A549 (cell line): ENCODE data around the gene PHF21A. TPM values are rescaled to one million over a fixed set of nuclear protein-coding genes. Genes with fewer than 3 reads are reported as not detected.

Source experiments
- ATAC-seq, 2 experiments: fragments of 200-7000 bp in 1 of 2; fragments of >200 bp in 1 of 2; cut with Nextera tagmentation in 1 of 2; cut with Tn5 transposase in 1 of 2; 3 replicates each; pipeline versions ENCODE4 v1.8.0 to v1.9.1; 2018 to 2020; ENCODE audit warnings: mild to moderate bottlenecking in 1 of 2, moderate library complexity in 1 of 2
- CTCF ChIA-PET: fragments of 300-600 bp; sonication (Branson Sonifier 250); formaldehyde crosslinking; extraction: SDS; loops from one replicate; lab custom pipeline; 2021; ENCODE audit warnings: antibody characterized with exemption, inconsistent platforms; lab: Yijun Ruan, JAX
- POLR2A ChIA-PET: fragments of 350-600 bp; formaldehyde crosslinking; extraction: SDS; loops from one replicate; lab custom pipeline; 2021; ENCODE audit warnings: antibody characterized with exemption, inconsistent platforms; lab: Yijun Ruan, JAX
- DNase-seq, 2 experiments: peaks; one replicate each; pipeline versions ENCODE4 v3.0.0 to v3.0.0-alpha.2; 2011 to 2016; ENCODE audit warnings: low read depth in 1 of 2, low spot score in 1 of 2
- FAIRE-seq: peaks from 2 replicates; lab custom pipeline; 2011; peaks lifted over from hg19 to GRCh38; lab: Jason Lieb, UNC
- H3K27ac ChIP-seq, 2 experiments: fragments of >200 bp; sonication (Bioruptor Twin); formaldehyde crosslinking; 3 replicates each; pipeline ENCODE4 v1.5.1; 2016 to 2017
- H3K4me1 ChIP-seq: fragments of >200 bp; sonication (Bioruptor Twin); formaldehyde crosslinking; 3 replicates; pipeline ENCODE4 v1.6.1; 2016
- H3K4me2 ChIP-seq: fragments of >200 bp; sonication (Bioruptor Twin); formaldehyde crosslinking; 3 replicates; pipeline ENCODE4 v1.6.1; 2016
- H3K4me3 ChIP-seq: fragments of >200 bp; sonication (Bioruptor Twin); formaldehyde crosslinking; 3 replicates; pipeline ENCODE4 v1.5.1; 2016
- H3K9me3 ChIP-seq: fragments of >200 bp; sonication (Bioruptor Twin); formaldehyde crosslinking; 3 replicates; pipeline ENCODE4 v1.6.1; 2016
- BHLHE40 ChIP-seq: IDR thresholded peaks from 2 replicates; pipeline ENCODE4 v1.6.1; 2012; ENCODE audit warnings: low read depth, low read length, inconsistent platforms
- CBX8 ChIP-seq: fragments of 200-600 bp; sonication (generic); IDR thresholded peaks from 2 replicates; pipeline ENCODE4 v1.6.1; 2016
- CEBPB ChIP-seq, 2 experiments: fragments of >200 bp in 1 of 2; sonication (Bioruptor Twin) in 1 of 2; formaldehyde crosslinking in 1 of 2; IDR thresholded peaks; 2 replicates each; pipeline ENCODE4 v1.6.1; 2012 to 2016
- CHD2 ChIP-seq: fragments of 150-350 bp; IDR thresholded peaks from 2 replicates; pipeline ENCODE4 v1.6.1; 2014; ENCODE audit warnings: low read length; ENCODE audit not compliant: partially characterized antibody
- CHD4 ChIP-seq: fragments of 200-600 bp; sonication (generic); IDR thresholded peaks from 2 replicates; pipeline ENCODE4 v1.6.1; 2016; ENCODE audit warnings: antibody characterized with exemption, mild to moderate bottlenecking, borderline replicate concordance
- EP300 ChIP-seq, 2 experiments: fragments of >200 bp; sonication (Bioruptor Twin); formaldehyde crosslinking; IDR thresholded peaks; 2 replicates in 1 of 2; 3 replicates in 1 of 2; pipeline ENCODE4 v1.6.1; 2016 to 2017
- FOSL2 ChIP-seq, 2 experiments: fragments of 450-650 bp in 1 of 2; fragments of >200 bp in 1 of 2; sonication (Bioruptor Twin) in 1 of 2; formaldehyde crosslinking; IDR thresholded peaks; 2 replicates each; pipeline versions ENCODE4 v1.5.0 to v1.6.1; 2016 to 2020; ENCODE audit warnings: mild to moderate bottlenecking in 1 of 2, moderate library complexity in 1 of 2
- HDAC2 ChIP-seq: fragments of 200-600 bp; sonication (generic); IDR thresholded peaks from 2 replicates; pipeline ENCODE4 v1.6.1; 2016
- HEYL ChIP-seq: fragments of 250-450 bp; sonication (Bioruptor Pico); IDR thresholded peaks from 2 replicates; pipeline ENCODE4 v1.8.0; 2021; ENCODE audit warnings: mild to moderate bottlenecking, moderate library complexity
- HOXB13 ChIP-seq: fragments of 250-450 bp; sonication (Bioruptor Pico); IDR thresholded peaks from 2 replicates; pipeline ENCODE4 v1.5.0; 2020; ENCODE audit warnings: low read depth, mild to moderate bottlenecking, moderate library complexity
- JUN ChIP-seq, 2 experiments: fragments of >200 bp; sonication (Bioruptor Twin); formaldehyde crosslinking; IDR thresholded peaks; 2 replicates in 1 of 2; 3 replicates in 1 of 2; pipeline ENCODE4 v1.6.1; 2016 to 2017
- JUNB ChIP-seq: fragments of >200 bp; sonication (Bioruptor Twin); formaldehyde crosslinking; IDR thresholded peaks from 2 replicates; pipeline ENCODE4 v1.6.1; 2016
- KDM1A ChIP-seq: fragments of 200-600 bp; sonication (generic); IDR thresholded peaks from 2 replicates; pipeline ENCODE4 v1.6.1; 2016; ENCODE audit warnings: low read depth, mild to moderate bottlenecking
- MAZ ChIP-seq: fragments of 150-350 bp; IDR thresholded peaks from 2 replicates; pipeline ENCODE4 v1.6.1; 2014; ENCODE audit warnings: antibody characterized with exemption, low read depth, low read length, borderline replicate concordance
- PHF8 ChIP-seq: fragments of 200-600 bp; sonication (generic); IDR thresholded peaks from 2 replicates; pipeline ENCODE4 v1.6.1; 2016; ENCODE audit warnings: low read depth, mild to moderate bottlenecking, antibody characterized with exemption, moderate library complexity, borderline replicate concordance
- POLR2A ChIP-seq: IDR thresholded peaks from 2 replicates; pipeline ENCODE4 v1.6.1; 2012; ENCODE audit warnings: mild to moderate bottlenecking, low read length
- RCOR1 ChIP-seq: fragments of 150-350 bp; IDR thresholded peaks from 2 replicates; pipeline ENCODE4 v1.6.1; 2014; ENCODE audit warnings: antibody characterized with exemption, low read length, low read depth
- RFX5 ChIP-seq: fragments of 450-650 bp; IDR thresholded peaks from 2 replicates; pipeline ENCODE4 v1.7.1; 2014; ENCODE audit warnings: antibody characterized with exemption, mild to moderate bottlenecking, moderate library complexity
- TFCP2L1 ChIP-seq: fragments of 250-450 bp; sonication (Bioruptor Pico); IDR thresholded peaks from 2 replicates; pipeline ENCODE4 v1.5.0; 2021; ENCODE audit warnings: mild to moderate bottlenecking
- ZC3H11A ChIP-seq: fragments of 450-650 bp; IDR thresholded peaks from 2 replicates; pipeline ENCODE4 v1.6.1; 2014; ENCODE audit warnings: antibody characterized with exemption, mild to moderate bottlenecking
- ZFP36 ChIP-seq: fragments of 450-650 bp; IDR thresholded peaks from 2 replicates; pipeline ENCODE4 v1.6.1; 2014; ENCODE audit warnings: borderline replicate concordance; ENCODE audit not compliant: partially characterized antibody
- ZSCAN20 ChIP-seq: fragments of 250-450 bp; sonication (Bioruptor Pico); IDR thresholded peaks from 2 replicates; pipeline ENCODE4 v1.8.0; 2022; ENCODE audit warnings: mild to moderate bottlenecking, moderate library complexity
- WGBS: methylation state at CpG from one replicate; pipeline ENCODE4 v1.1.6; 2017; ENCODE audit errors: missing lambda C conversion rate; 5-methylcytosine and 5-hydroxymethylcytosine counted together
- polyA plus RNA-seq, 4 experiments: library from polyadenylated mRNA; depleted of rRNA in 3 of 4; stranded (reverse); fragments of >200 nt; fragmentation: RNase III in 1 of 4; extraction: RNeasy Plus Mini Kit Qiagen cat#74134 plus additional on column Dnase treatment in 1 of 4; gene quantifications; 2 replicates in 3 of 4; 3 replicates in 1 of 4; pipeline ENCODE4 v1.2.3, GENCODE V29; 2011 to 2017
- TF ChIP-seq, protein P1 (sequence below): fragments of 450-650 bp; IDR thresholded peaks from 2 replicates; pipeline ENCODE4 v1.6.1; 2014; ENCODE audit warnings: antibody characterized with exemption
- TF ChIP-seq, protein P2 (sequence below): fragments of >200 bp; sonication (Bioruptor Twin); formaldehyde crosslinking; IDR thresholded peaks from 3 replicates; pipeline ENCODE4 v1.5.1; 2016
- TF ChIP-seq, protein P3 (sequence below): IDR thresholded peaks from 2 replicates; pipeline ENCODE4 v1.6.1; 2012

Gene PHF21A
- polyA plus RNA-seq, 2 of the 4 experiments (the other 2 are of a cell fraction): 20.0 to 31.9 TPM

DNA sequence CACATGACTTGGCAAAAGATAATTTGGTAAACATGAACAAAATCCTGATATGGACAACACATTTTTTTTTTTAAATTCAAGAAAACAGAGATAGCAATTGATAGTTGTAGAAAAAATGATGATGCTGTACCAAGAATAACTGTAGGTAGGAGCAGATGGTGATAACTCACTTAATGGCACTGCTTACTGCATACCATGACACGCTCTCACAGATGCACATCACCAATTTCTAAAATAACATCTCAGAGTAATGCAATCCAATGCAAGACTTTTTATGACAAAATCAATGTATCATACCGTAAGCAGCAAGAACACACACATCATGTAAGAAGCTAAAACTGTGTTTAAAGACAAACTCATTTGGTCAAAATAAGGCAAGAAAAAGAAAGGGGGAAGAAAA lies 102.6 kb downstream of the PHF21A start:
- H3K4me3 ChIP-seq: no peak overlapping the region
- peaks cover 11% of the 10 kb centered on the region; the same call in 2 of the 3 replicates for H3K4me1 ChIP-seq
- DNase-seq (no peak), FAIRE-seq (no peak), ATAC-seq (no peak)
- H3K27ac ChIP-seq: no peak overlapping the region
- H3K4me2 ChIP-seq: no peak overlapping the region
- H3K9me3 ChIP-seq: no peaks in the 10 kb centered on the region
- CTCF ChIA-PET: interaction anchor here (0.7 to 2.0 kb wide), 4 partner anchors 12 to 247 kb away, joined by 3 to 8 read pairs (median 6); no protein-coding TSS in a partner anchor
- POLR2A ChIA-PET: interaction anchor here (0.5 kb wide), 1 partner anchor 302 kb away, joined by 3 read pairs; no protein-coding TSS in a partner anchor
- TF ChIP-seq RFX5 (no peak), KDM1A (no peak), HOXB13 (CRISPR knock-in tag) (no peak), TFCP2L1 (no peak), ZFP36 (no peak), ZSCAN20 (CRISPR knock-in tag) (no peak)
- 90% methylated on average over 2 of the region's 2 CpGs for WGBS

DNA sequence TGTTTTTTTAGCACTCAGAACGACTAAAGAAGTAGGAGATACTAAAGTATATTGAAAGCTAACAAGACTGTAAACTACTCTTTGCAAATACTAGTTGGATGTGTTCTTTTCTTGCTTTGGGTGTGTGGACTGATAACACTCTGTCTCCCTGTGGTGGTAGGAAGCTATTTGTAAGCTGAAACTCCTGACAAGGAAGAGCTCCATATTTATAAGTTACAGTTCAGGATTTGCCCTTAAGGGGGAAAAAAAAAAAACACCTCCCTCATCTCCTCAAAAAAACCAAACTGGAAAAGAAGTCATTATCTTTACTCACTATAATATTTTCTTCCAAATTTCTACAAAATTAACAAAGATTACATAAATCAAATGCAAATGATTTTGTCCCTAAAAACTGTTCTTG lies 103.9 kb downstream of the PHF21A start:
- ATAC-seq: peak in 1 of 2 experiments; percentile 57; a peak in 3 of 6 replicates
- peak in 1 of 2 experiments; percentile 31 for DNase-seq
- Histone ChIP-seq H3K4me2 (peak overlapping the region; percentile 42; the same call in 2 of the 3 replicates), H3K9me3 (no peaks in the 10 kb centered on the region), H3K27ac (no peak overlapping the region), H3K4me1 (peaks cover 11% of the 10 kb centered on the region; the same call in 2 of the 3 replicates), H3K4me3 (no peak overlapping the region)
- CTCF ChIA-PET: interaction anchor here (1.4 to 2.8 kb wide), 2 partner anchors 11 to 26 kb away, joined by 3 to 12 read pairs; no protein-coding TSS in a partner anchor
- TF ChIP-seq EP300 (IDR thresholded peaks at IDR 0.05) (no peak), ZFP36 (no peak), PHF8 (no peak), POLR2A (no peak), RCOR1 (no peak), CHD2 (no peak), MAZ (no peak), CHD4 (no peak), JUN (IDR thresholded peaks at IDR 0.05) (no peak), BHLHE40 (no peak), JUNB (no peak), FOSL2 (IDR thresholded peaks at IDR 0.05) (no peak), FOSL2 (CRISPR knock-in tag; IDR thresholded peaks at IDR 0.05) (no peak), HEYL (no peak), HDAC2 (no peak), TFCP2L1 (no peak), ZC3H11A (no peak)
- TF ChIP-seq, protein P1, sequence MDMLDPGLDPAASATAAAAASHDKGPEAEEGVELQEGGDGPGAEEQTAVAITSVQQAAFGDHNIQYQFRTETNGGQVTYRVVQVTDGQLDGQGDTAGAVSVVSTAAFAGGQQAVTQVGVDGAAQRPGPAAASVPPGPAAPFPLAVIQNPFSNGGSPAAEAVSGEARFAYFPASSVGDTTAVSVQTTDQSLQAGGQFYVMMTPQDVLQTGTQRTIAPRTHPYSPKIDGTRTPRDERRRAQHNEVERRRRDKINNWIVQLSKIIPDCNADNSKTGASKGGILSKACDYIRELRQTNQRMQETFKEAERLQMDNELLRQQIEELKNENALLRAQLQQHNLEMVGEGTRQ: no peak
- TF ChIP-seq, protein P2, sequence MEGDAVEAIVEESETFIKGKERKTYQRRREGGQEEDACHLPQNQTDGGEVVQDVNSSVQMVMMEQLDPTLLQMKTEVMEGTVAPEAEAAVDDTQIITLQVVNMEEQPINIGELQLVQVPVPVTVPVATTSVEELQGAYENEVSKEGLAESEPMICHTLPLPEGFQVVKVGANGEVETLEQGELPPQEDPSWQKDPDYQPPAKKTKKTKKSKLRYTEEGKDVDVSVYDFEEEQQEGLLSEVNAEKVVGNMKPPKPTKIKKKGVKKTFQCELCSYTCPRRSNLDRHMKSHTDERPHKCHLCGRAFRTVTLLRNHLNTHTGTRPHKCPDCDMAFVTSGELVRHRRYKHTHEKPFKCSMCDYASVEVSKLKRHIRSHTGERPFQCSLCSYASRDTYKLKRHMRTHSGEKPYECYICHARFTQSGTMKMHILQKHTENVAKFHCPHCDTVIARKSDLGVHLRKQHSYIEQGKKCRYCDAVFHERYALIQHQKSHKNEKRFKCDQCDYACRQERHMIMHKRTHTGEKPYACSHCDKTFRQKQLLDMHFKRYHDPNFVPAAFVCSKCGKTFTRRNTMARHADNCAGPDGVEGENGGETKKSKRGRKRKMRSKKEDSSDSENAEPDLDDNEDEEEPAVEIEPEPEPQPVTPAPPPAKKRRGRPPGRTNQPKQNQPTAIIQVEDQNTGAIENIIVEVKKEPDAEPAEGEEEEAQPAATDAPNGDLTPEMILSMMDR: no peak
- no peak for FAIRE-seq
- WGBS: 38% methylated on average over 1 of the region's 1 CpG
- POLR2A ChIA-PET: no interaction called here

DNA sequence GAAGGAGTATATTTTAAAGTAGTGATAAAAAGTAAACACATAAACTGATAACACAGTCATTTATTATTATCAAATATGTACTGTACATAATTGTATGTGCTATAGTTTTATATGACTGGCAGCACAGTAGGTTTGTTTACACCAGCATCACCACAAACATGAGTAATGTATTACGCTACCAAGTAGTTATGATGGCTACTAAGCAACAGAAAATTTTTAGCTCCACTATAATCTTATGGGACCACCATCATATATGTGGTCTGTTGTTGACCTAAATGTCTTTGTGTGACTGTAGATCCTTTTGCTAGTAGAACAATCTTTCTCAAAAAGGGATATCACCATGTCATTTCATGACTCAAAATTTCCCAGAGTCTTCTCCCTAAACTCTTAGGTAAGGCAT lies 105.3 kb downstream of the PHF21A start:
- CTCF ChIA-PET: interaction anchor here (0.9 to 2.8 kb wide), 4 partner anchors 9 to 173 kb away, joined by 3 to 12 read pairs (median 4); no protein-coding TSS in a partner anchor
- Histone ChIP-seq H3K27ac (no peak overlapping the region), H3K4me3 (no peak overlapping the region), H3K9me3 (no peaks in the 10 kb centered on the region), H3K4me1 (peaks cover 11% of the 10 kb centered on the region; the same call in 2 of the 3 replicates), H3K4me2 (no peak overlapping the region)
- 90% methylated on average over 1 of the region's 1 CpG for WGBS
- DNase-seq: no peak
- no peak for FAIRE-seq
- TF ChIP-seq CBX8 (no peak), HOXB13 (CRISPR knock-in tag) (no peak), POLR2A (no peak), CEBPB (IDR thresholded peaks at IDR 0.05) (no peak), PHF8 (no peak), ZSCAN20 (CRISPR knock-in tag) (no peak), TFCP2L1 (no peak), CHD2 (no peak), EP300 (IDR thresholded peaks at IDR 0.05) (no peak), ZFP36 (no peak)
- TF ChIP-seq, protein P3, sequence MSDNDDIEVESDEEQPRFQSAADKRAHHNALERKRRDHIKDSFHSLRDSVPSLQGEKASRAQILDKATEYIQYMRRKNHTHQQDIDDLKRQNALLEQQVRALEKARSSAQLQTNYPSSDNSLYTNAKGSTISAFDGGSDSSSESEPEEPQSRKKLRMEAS: no peak
- no peak for ATAC-seq
- POLR2A ChIA-PET: no interaction called here
